Endothelial cell of umbilical vein (primary cell): ENCODE results near the gene NMRAL1. TPM values are rescaled to one million over a fixed set of nuclear protein-coding genes. Genes with fewer than 3 reads are reported as not detected.

Experiments used
- BruUV-seq: library from RNA; stranded (reverse); fragments of 400-500 nt; replicated peaks from 2 replicates; lab custom pipeline; 2021; lab: Mats Ljungman, UMichigan
- CTCF ChIA-PET: fragments of 300-600, 350-600 bp; sonication (Branson Sonifier 250); formaldehyde crosslinking; loops from one replicate; lab custom pipeline; 2021; ENCODE audit warnings: antibody characterized with exemption, inconsistent platforms; lab: Charles Lee
- POLR2A ChIA-PET: fragments of 300-600, 350-600 bp; sonication (Branson Sonifier 250); formaldehyde crosslinking; loops from one replicate; lab custom pipeline; 2021; ENCODE audit warnings: antibody characterized with exemption, inconsistent platforms; lab: Charles Lee
- DNase-seq: peaks from one replicate; pipeline ENCODE4 v3.0.0-alpha.2; 2011; ENCODE audit warnings: low read depth, low spot score
- FAIRE-seq: peaks from 2 replicates; lab custom pipeline; 2011; peaks lifted over from hg19 to GRCh38; lab: Jason Lieb, UNC
- H2AFZ ChIP-seq: 2 replicates; pipeline ENCODE4 v1.6.0; 2012; ENCODE audit warnings: low read depth, low read length, control low read depth, inconsistent platforms
- H3K27ac ChIP-seq: 2 replicates; pipeline ENCODE4 v1.5.1; 2011; ENCODE audit warnings: low read depth, mild to moderate bottlenecking, control low read depth, low read length, moderate library complexity; ENCODE audit not compliant: insufficient read depth
- H3K27me3 ChIP-seq, 2 experiments: 2 replicates each; pipeline versions ENCODE4 v1.6.0 to v1.6.1; 2011; ENCODE audit warnings: low read length in 2 of 2, mixed read lengths in 1 of 2; ENCODE audit not compliant: control insufficient read depth in 2 of 2, insufficient read depth in 2 of 2
- H3K36me3 ChIP-seq, 2 experiments: 2 replicates in 1 of 2; 3 replicates in 1 of 2; pipeline ENCODE4 v1.5.1; 2011; ENCODE audit warnings: low read length in 2 of 2, mild to moderate bottlenecking in 1 of 2, moderate library complexity in 1 of 2; ENCODE audit not compliant: control insufficient read depth in 2 of 2, insufficient read depth in 2 of 2; ENCODE audit errors: extremely low read depth in 1 of 2
- H3K4me1 ChIP-seq: 3 replicates; pipeline ENCODE4 v1.5.1; 2011; ENCODE audit warnings: mild to moderate bottlenecking, low read length; ENCODE audit not compliant: control insufficient read depth, insufficient read depth; ENCODE audit errors: extremely low read depth
- H3K4me2 ChIP-seq: 2 replicates; pipeline ENCODE4 v1.6.1; 2011; ENCODE audit warnings: low read length, control low read depth, mixed read lengths; ENCODE audit not compliant: insufficient read depth
- H3K4me3 ChIP-seq, 3 experiments: fragments of 200-600 bp in 1 of 3; sonication (generic), shearing (Covaris generic) in 1 of 3; replicated peaks in 1 of 3; 2 replicates each; pipeline ENCODE4 v1.5.1; 2011 to 2016; ENCODE audit warnings: control low read depth in 3 of 3, low read length in 3 of 3, mild to moderate bottlenecking in 2 of 3, inconsistent platforms in 1 of 3, low read depth in 1 of 3, moderate library complexity in 1 of 3; ENCODE audit not compliant: insufficient read depth in 1 of 3
- H3K79me2 ChIP-seq: 2 replicates; pipeline ENCODE4 v1.6.0; 2012; ENCODE audit warnings: low read length, inconsistent platforms; ENCODE audit not compliant: control insufficient read depth, insufficient read depth
- H3K9ac ChIP-seq: replicated peaks from 2 replicates; pipeline ENCODE3; 2011; ENCODE audit warnings: low read length, control low read depth; ENCODE audit not compliant: insufficient read depth; ENCODE audit errors: extremely low read depth
- H3K9me1 ChIP-seq: replicated peaks from 3 replicates; pipeline ENCODE4 v1.6.0; 2011; ENCODE audit warnings: mild to moderate bottlenecking, low read length; ENCODE audit not compliant: control insufficient read depth, insufficient read depth; ENCODE audit errors: extremely low read depth
- H3K9me3 ChIP-seq: replicated peaks from 2 replicates; pipeline ENCODE4 v1.5.1; 2012; ENCODE audit warnings: low read length, inconsistent platforms; ENCODE audit not compliant: control insufficient read depth, insufficient read depth
- H4K20me1 ChIP-seq: replicated peaks from 2 replicates; pipeline ENCODE3; 2011; ENCODE audit warnings: mild to moderate bottlenecking, low read length; ENCODE audit not compliant: control insufficient read depth, insufficient read depth; ENCODE audit errors: extremely low read depth
- FOS ChIP-seq: IDR thresholded peaks from 2 replicates; pipeline ENCODE4 v1.6.1; 2011; ENCODE audit warnings: mild to moderate bottlenecking, low read length, moderate library complexity, borderline replicate concordance; ENCODE audit not compliant: insufficient read depth
- GATA2 ChIP-seq: IDR thresholded peaks from 2 replicates; pipeline ENCODE4 v1.7.0; 2011; ENCODE audit warnings: low read depth, mild to moderate bottlenecking, moderate library complexity, mixed read lengths, low read length; ENCODE audit not compliant: insufficient read length, insufficient read depth
- MYC ChIP-seq: IDR thresholded peaks from one replicate; pipeline ENCODE4 v1.6.1; 2011; ENCODE audit warnings: mild to moderate bottlenecking, low read depth, low read length
- POLR2A ChIP-seq: IDR thresholded peaks from 2 replicates; pipeline ENCODE4 v1.6.1; 2012; ENCODE audit warnings: low read depth, mild to moderate bottlenecking, control low read depth, low read length
- dilution Hi-C: fragments of 300-500 bp; cut with MboI; formaldehyde crosslinking; loops from one replicate; pipeline ENCODE4 v1.15.0; 2019; ENCODE audit warnings: low sequenced_read_pairs; ENCODE audit not compliant: extremely low pct_ligation_motif_present
- intact Hi-C: fragments of 100-400 bp; cut with micrococcal nuclease; formaldehyde crosslinking; loops from one replicate; pipeline ENCODE4 v1.10.0; 2022
- polyA plus RNA-seq, 4 experiments: library from polyadenylated mRNA; depleted of rRNA in 3 of 4; stranded (reverse) in 3 of 4; unstranded in 1 of 4; fragments of >200 nt; gene quantifications; 2 replicates each; pipeline versions ENCODE4 v1.2.1 to v1.2.3, GENCODE V29; 2011 to 2012; ENCODE audit warnings: missing spikeins in 1 of 4
- total RNA-seq: library from RNA; stranded (reverse); gene quantifications from 2 replicates; pipeline ENCODE4 v1.2.3, GENCODE V29; 2021
- TF ChIP-seq, protein P1 (sequence below): IDR thresholded peaks from 2 replicates; pipeline ENCODE4 v1.6.1; 2011; ENCODE audit not compliant: insufficient read depth, insufficient read length
- TF ChIP-seq, protein P2 (sequence below), 2 donors: IDR thresholded peaks; 1 replicate in 1 of 2; 2 replicates in 1 of 2; pipeline ENCODE4 v1.5.1; 2011; ENCODE audit warnings: low read length in 2 of 2, mild to moderate bottlenecking in 2 of 2, moderate library complexity in 2 of 2, control low read depth in 1 of 2, inconsistent platforms in 1 of 2, low read depth in 1 of 2; ENCODE audit not compliant: insufficient read depth in 1 of 2; ENCODE audit errors: extremely low read depth in 1 of 2

The NMRAL1 gene
- total and polyA plus RNA-seq, 2 donors (not counting 3 experiments of a cell fraction or from before 2014, with no cell fraction given): 48.0 to 84.4 TPM

- H3K27ac ChIP-seq: no peak overlapping the region
- H3K9me3 ChIP-seq: no peaks in the 10 kb centered on the region
- dilution Hi-C loops: no loop called here
- ChIA-PET POLR2A (no interaction called here), CTCF (interaction anchor here (0.7 to 0.9 kb wide), 2 partner anchors 9 to 382 kb away, joined by 3 read pairs; partner anchors contain the start of gene HMOX2)
- intact Hi-C loops: no loop called here
- H2AFZ ChIP-seq: no peak overlapping the region
- H3K27me3 ChIP-seq: no peaks in the 10 kb centered on the region
- DNase-seq: no peak
- no peaks in the 10 kb centered on the region for H4K20me1 ChIP-seq
- H3K4me2 ChIP-seq: no peak overlapping the region
- FAIRE-seq: no peak
- no peaks in the 10 kb centered on the region for H3K9me1 ChIP-seq
- TF ChIP-seq FOS (no peak), MYC (no peak), GATA2 (no peak), POLR2A (no peak)
- TF ChIP-seq, protein P1, sequence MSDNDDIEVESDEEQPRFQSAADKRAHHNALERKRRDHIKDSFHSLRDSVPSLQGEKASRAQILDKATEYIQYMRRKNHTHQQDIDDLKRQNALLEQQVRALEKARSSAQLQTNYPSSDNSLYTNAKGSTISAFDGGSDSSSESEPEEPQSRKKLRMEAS: no peak
- TF ChIP-seq, protein P2, sequence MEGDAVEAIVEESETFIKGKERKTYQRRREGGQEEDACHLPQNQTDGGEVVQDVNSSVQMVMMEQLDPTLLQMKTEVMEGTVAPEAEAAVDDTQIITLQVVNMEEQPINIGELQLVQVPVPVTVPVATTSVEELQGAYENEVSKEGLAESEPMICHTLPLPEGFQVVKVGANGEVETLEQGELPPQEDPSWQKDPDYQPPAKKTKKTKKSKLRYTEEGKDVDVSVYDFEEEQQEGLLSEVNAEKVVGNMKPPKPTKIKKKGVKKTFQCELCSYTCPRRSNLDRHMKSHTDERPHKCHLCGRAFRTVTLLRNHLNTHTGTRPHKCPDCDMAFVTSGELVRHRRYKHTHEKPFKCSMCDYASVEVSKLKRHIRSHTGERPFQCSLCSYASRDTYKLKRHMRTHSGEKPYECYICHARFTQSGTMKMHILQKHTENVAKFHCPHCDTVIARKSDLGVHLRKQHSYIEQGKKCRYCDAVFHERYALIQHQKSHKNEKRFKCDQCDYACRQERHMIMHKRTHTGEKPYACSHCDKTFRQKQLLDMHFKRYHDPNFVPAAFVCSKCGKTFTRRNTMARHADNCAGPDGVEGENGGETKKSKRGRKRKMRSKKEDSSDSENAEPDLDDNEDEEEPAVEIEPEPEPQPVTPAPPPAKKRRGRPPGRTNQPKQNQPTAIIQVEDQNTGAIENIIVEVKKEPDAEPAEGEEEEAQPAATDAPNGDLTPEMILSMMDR (IDR thresholded peaks at IDR 0.05; ENCODE audit: extremely low read depth in 1 of 2, insufficient read depth in 1 of 2, low read depth in 1 of 2, low read length in 2 of 2): no peak
- peaks cover 4 to 29% of the 10 kb centered on the region in 2 experiments for H3K36me3 ChIP-seq
- H3K9ac ChIP-seq: no peak overlapping the region
- no peaks in the 10 kb centered on the region for H3K4me1 ChIP-seq
- H3K4me3 ChIP-seq: no peak overlapping the region
- H3K79me2 ChIP-seq: no peaks in the 10 kb centered on the region
- no TSS peak for BruUV-seq
Measured at GRCh38 chr16:4467916-4468315, 6.5 kb downstream of the NMRAL1 start.
